ENCODE data around the gene COQ3.
"Not testable (repeated sequence)": the region's sequence is repeated elsewhere in the genome, so short reads cannot be mapped to it uniquely, and the experiment has no call there.

The COQ3 gene

GRCh38 chr6:99341862-99342455, 52.0 kb downstream of the COQ3 start:
- DNase-seq (ENCODE audit: low read depth) = no peak
- H3K4me3 ChIP-seq (ENCODE audit: control insufficient read depth, low read depth, low read length) = no peak overlapping the region
- no peak for TF ChIP-seq CTCF (IDR thresholded peaks at IDR 0.05; ENCODE audit: control insufficient read depth, insufficient read depth, low read depth, low read length, missing control alignments)

DNA sequence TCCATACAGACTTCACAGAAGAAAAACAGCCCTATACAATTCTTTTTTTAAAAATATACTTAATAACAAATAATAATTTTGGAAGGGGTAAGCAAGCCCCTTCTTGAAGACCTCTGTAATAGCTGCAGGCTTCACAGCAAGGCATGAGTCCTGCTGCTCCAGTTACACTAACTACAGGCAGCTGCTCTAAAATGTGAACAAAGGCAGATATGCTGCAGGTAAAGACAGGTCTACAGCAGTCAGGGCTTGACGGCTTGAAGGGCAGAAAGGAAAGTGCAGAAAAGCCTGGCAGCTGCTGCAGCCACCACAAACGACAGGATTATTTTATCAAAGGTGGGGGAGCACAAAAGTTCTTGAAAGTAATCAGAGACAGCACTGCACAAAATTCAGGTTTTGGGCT, 55.8 kb downstream of the COQ3 start:
- H3K4me3 ChIP-seq (ENCODE audit: control insufficient read depth, low read depth, low read length) = no peak overlapping the region
- TF ChIP-seq CTCF (IDR thresholded peaks at IDR 0.05; ENCODE audit: control insufficient read depth, insufficient read depth, low read depth, low read length, missing control alignments) = no peak
- no peak for DNase-seq (ENCODE audit: low read depth)

DNA sequence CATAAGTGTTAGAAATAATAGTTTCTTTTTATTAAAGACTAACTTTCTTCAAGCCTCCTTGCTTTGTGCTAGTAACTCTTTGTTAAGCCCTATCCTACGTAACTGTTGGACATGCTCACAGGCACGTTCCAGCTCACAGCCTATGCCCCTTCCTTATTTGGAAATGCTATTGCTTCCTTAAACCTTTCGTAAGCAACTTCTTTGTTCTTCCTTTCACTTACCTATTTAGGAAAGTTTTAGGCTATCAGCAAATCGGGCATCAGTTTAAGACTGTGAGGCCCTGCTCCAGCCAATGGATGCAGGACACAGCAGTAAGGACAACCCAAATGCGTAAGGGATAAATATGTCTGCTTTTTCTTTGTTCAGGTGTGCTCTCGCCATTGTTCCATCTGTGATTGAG, 58.7 kb downstream of the COQ3 start:
- H3K4me3 ChIP-seq (ENCODE audit: control insufficient read depth, low read depth, low read length); DNase-seq (ENCODE audit: low read depth): not testable (repeated sequence)

DNA sequence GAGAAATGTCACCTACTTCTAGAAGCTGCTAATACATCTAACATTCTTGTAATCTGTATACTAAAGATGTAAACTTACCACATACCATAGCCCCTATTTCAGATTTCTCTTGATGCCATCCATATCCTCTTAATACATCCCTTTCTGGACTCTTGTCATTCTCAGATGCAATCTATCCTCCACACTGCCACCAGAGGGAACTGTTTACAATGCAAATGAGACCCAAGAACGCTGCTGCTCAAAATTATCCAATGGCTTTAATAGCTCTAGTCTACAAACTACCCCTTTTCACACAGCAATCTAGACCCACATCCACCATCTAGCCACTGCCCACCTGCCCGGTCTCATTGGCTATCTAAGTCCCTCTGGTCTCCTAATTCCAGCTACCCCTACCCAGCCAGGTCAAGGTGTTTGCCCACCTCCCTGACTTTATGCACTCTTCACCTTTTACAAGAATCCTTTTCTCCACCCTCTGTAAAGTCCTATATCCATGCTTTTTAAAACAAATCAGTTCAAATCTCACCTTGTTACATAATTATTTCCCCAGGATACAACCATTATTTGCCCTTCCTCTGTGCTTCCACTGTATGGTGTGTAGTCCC, 59.4 kb downstream of the COQ3 start:
- no peak overlapping the region for H3K4me3 ChIP-seq (ENCODE audit: control insufficient read depth, low read depth, low read length)
- peak; percentile 74 for TF ChIP-seq CTCF (IDR thresholded peaks at IDR 0.05; ENCODE audit: control insufficient read depth, insufficient read depth, low read depth, low read length, missing control alignments)
- peak; percentile 28 for DNase-seq (ENCODE audit: low read depth)

GRCh38 chr6:99333068-99333467, 60.9 kb downstream of the COQ3 start:
- no peak for TF ChIP-seq CTCF (IDR thresholded peaks at IDR 0.05; ENCODE audit: control insufficient read depth, insufficient read depth, low read depth, low read length, missing control alignments)
- no peak for DNase-seq (ENCODE audit: low read depth)
- H3K4me3 ChIP-seq (ENCODE audit: control insufficient read depth, low read depth, low read length) = no peak overlapping the region

GRCh38 chr6:99331531-99331930, 62.5 kb downstream of the COQ3 start:
- DNase-seq (ENCODE audit: low read depth) = no peak
- no peak for TF ChIP-seq CTCF (IDR thresholded peaks at IDR 0.05; ENCODE audit: control insufficient read depth, insufficient read depth, low read depth, low read length, missing control alignments)
- H3K4me3 ChIP-seq (ENCODE audit: control insufficient read depth, low read depth, low read length) = no peak overlapping the region

- H3K4me3 ChIP-seq (ENCODE audit: control insufficient read depth, low read depth, low read length) = no peak overlapping the region
- peak; percentile 38 for DNase-seq (ENCODE audit: low read depth)
- TF ChIP-seq CTCF (IDR thresholded peaks at IDR 0.05; ENCODE audit: control insufficient read depth, insufficient read depth, low read depth, low read length, missing control alignments) = peak; percentile 86
Measured at GRCh38 chr6:99330159-99330558, 63.8 kb downstream of the COQ3 start.

All from AG09309 (cell line).